Muscle of leg (tissue), 11 donors: Measurements from ENCODE around the gene UBTF. TPM values are rescaled to one million over a fixed set of nuclear protein-coding genes. Genes with fewer than 3 reads are reported as not detected.

Experiments
- DNase-seq: peaks from one replicate; pipeline ENCODE4 v3.0.0; 2013
- H3K27ac ChIP-seq: one replicate; pipeline ENCODE4 v1.5.1; 2013; ENCODE audit warnings: mild to moderate bottlenecking, low read length, control low read depth
- H3K27me3 ChIP-seq: one replicate; pipeline ENCODE4 v1.6.1; 2013; ENCODE audit warnings: low read length; ENCODE audit not compliant: control insufficient read depth, insufficient read depth
- H3K36me3 ChIP-seq: one replicate; pipeline ENCODE4 v1.6.1; 2013; ENCODE audit warnings: low read length; ENCODE audit not compliant: control insufficient read depth, insufficient read depth
- H3K4me1 ChIP-seq: one replicate; pipeline ENCODE4 v1.6.1; 2013; ENCODE audit warnings: low read length; ENCODE audit not compliant: control insufficient read depth, insufficient read depth
- H3K4me3 ChIP-seq: one replicate; pipeline ENCODE4 v1.5.1; 2013; ENCODE audit warnings: low read length, control low read depth
- H3K9me3 ChIP-seq: replicated peaks from 2 replicates; pipeline ENCODE4 v1.6.1; 2013; ENCODE audit warnings: low read depth, low read length; ENCODE audit not compliant: control insufficient read depth
- WGBS: methylation state at CpG from one replicate; pipeline ENCODE4 v1.1.5; 2013; ENCODE audit warnings: missing lambda C conversion rate; ENCODE audit not compliant: insufficient coverage; 5-methylcytosine and 5-hydroxymethylcytosine counted together
- polyA plus RNA-seq, 8 donors: library from polyadenylated mRNA; unstranded; fragments of 120-200 nt; gene quantifications; one replicate each; pipeline versions ENCODE4 v1.2.1 to v1.2.3, GENCODE V29; 2013; ENCODE audit warnings: inconsistent platforms in 1 of 8, low replicate concordance in 1 of 8; ENCODE audit not compliant: insufficient read length in 8 of 8, insufficient read depth in 1 of 8
- total RNA-seq: library from RNA; stranded (reverse); fragments of 120-200 nt; gene quantifications from one replicate; pipeline ENCODE4 v1.2.4, GENCODE V29; 2013

UBTF gene
- total and polyA plus RNA-seq, 9 donors: 54.3 to 88.6 (median 74.2) TPM

- Histone ChIP-seq H3K9me3 (no peaks in the 10 kb centered on the region), H3K4me3 (no peak overlapping the region), H3K27ac (no peak overlapping the region), H3K27me3 (peaks cover 3% of the 10 kb centered on the region), H3K4me1 (peaks cover 2% of the 10 kb centered on the region), H3K36me3 (no peaks in the 10 kb centered on the region)
- WGBS: 89% methylated on average over 5 of the region's 6 CpGs
- DNase-seq: no peak
Observed at GRCh38 chr17:44260296-44260695, 40.8 kb upstream of the UBTF start.

- Histone ChIP-seq H3K4me3 (no peak overlapping the region), H3K9me3 (no peaks in the 10 kb centered on the region), H3K27me3 (peaks cover 3% of the 10 kb centered on the region), H3K4me1 (peaks cover 2% of the 10 kb centered on the region), H3K27ac (no peak overlapping the region), H3K36me3 (no peaks in the 10 kb centered on the region)
- DNase-seq: no peak
- 66% methylated on average over 14 of the region's 17 CpGs for WGBS
Observed at GRCh38 chr17:44258811-44259351, 39.4 kb upstream of the UBTF start.

GRCh38 chr17:44257815-44258760 lies 38.6 kb upstream of the UBTF start:
- Histone ChIP-seq H3K27me3 (peaks cover 3% of the 10 kb centered on the region), H3K27ac (no peak overlapping the region), H3K9me3 (no peaks in the 10 kb centered on the region), H3K4me1 (peaks cover 2% of the 10 kb centered on the region), H3K4me3 (no peak overlapping the region), H3K36me3 (no peaks in the 10 kb centered on the region)
- 75% methylated on average over 19 of the region's 23 CpGs for WGBS
- no peak for DNase-seq

- Histone ChIP-seq H3K36me3 (no peaks in the 10 kb centered on the region), H3K9me3 (no peaks in the 10 kb centered on the region), H3K27me3 (peaks cover 3% of the 10 kb centered on the region), H3K4me1 (no peaks in the 10 kb centered on the region), H3K4me3 (no peak overlapping the region), H3K27ac (no peak overlapping the region)
- DNase-seq: no peak
- WGBS: 53% methylated on average over 2 of the region's 4 CpGs
Observed at GRCh38 chr17:44256671-44257070, 37.2 kb upstream of the UBTF start.

DNA sequence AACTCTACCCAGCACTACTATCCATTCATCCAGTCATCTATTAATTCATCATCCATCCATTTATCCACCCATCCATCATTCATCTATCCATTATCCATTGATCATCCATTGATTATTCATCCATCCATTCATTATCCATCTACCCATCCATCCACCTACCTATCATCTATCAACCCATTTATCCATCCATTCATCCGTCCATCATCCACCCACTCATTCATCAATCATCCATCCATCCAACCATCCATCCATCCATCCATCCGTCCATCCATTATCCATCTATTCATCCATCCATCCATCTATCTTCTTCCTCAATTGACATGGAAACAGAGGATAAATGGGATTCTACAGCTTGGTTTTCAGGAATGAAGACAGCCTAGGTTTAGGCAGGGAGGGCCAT lies 36.4 kb upstream of the UBTF start:
- Histone ChIP-seq H3K9me3 (no peaks in the 10 kb centered on the region), H3K4me3 (no peak overlapping the region), H3K27me3 (peaks cover 3% of the 10 kb centered on the region), H3K36me3 (no peaks in the 10 kb centered on the region), H3K4me1 (no peaks in the 10 kb centered on the region), H3K27ac (no peak overlapping the region)
- DNase-seq: no peak
- WGBS: 83% methylated on average over 1 of the region's 2 CpGs

- no peak overlapping the region for H3K4me3 ChIP-seq
- H3K36me3 ChIP-seq: no peaks in the 10 kb centered on the region
- no peak overlapping the region for H3K27ac ChIP-seq
- no peak for DNase-seq
- peaks cover 3% of the 10 kb centered on the region for H3K27me3 ChIP-seq
- 36% methylated on average over 6 of the region's 10 CpGs for WGBS
- H3K9me3 ChIP-seq: no peaks in the 10 kb centered on the region
- H3K4me1 ChIP-seq: no peaks in the 10 kb centered on the region
Observed at GRCh38 chr17:44254361-44255095, 35.1 kb upstream of the UBTF start.

GRCh38 chr17:44253006-44253405 lies 33.5 kb upstream of the UBTF start:
- WGBS: 55% methylated on average over 2 of the region's 14 CpGs
- H3K27ac ChIP-seq: no peak overlapping the region
- H3K4me3 ChIP-seq: no peak overlapping the region
- no peaks in the 10 kb centered on the region for H3K9me3 ChIP-seq
- H3K4me1 ChIP-seq: peaks cover 4% of the 10 kb centered on the region
- H3K36me3 ChIP-seq: no peaks in the 10 kb centered on the region
- no peak for DNase-seq
- peaks cover 3% of the 10 kb centered on the region for H3K27me3 ChIP-seq

GRCh38 chr17:44251062-44251461 lies 31.6 kb upstream of the UBTF start:
- H3K27ac ChIP-seq: no peak overlapping the region
- H3K4me3 ChIP-seq: no peak overlapping the region
- H3K36me3 ChIP-seq: no peaks in the 10 kb centered on the region
- no peak for DNase-seq
- H3K27me3 ChIP-seq: peaks cover 3% of the 10 kb centered on the region
- WGBS: 87% methylated on average over 12 of the region's 17 CpGs
- H3K4me1 ChIP-seq: peaks cover 20% of the 10 kb centered on the region
- no peaks in the 10 kb centered on the region for H3K9me3 ChIP-seq

DNA sequence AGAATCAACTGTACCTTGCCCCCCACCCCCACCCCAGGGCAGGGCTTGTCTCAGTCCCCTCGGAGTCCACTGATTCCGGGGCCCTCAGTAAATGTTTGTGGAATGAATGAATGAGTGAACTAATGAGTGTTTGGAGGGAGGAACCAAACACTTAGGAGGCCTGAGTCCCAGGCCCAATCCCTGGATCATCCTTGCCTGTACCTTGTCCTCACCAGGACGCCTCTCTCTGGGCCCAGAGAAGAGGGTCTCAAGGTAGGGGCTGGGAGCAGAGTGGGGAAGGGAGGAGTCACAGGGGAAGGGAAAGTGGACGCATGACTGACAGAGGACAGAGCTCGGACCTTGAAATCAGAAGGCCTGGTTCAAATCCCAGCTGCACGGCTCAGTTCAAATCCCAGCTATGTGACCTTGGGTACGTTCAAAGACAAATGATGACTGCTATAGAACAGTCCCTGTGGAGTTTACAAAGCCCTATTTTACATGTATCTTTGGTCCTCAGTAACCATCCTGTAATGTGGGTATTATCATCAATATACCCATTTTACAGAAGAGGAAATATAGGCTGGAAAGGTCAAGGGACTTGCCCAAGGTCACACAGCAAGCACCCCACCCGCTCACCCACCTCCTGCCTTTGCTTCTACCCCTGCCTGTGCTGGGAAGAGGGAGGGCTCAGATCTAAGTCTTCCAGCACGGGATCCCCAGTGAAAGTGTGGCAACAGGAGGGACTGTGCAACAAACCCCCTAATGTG lies 30.2 kb upstream of the UBTF start:
- Histone ChIP-seq H3K27me3 (no peaks in the 10 kb centered on the region), H3K4me1 (peaks cover 20% of the 10 kb centered on the region), H3K27ac (no peak overlapping the region), H3K4me3 (no peak overlapping the region), H3K36me3 (no peaks in the 10 kb centered on the region), H3K9me3 (no peaks in the 10 kb centered on the region)
- no peak for DNase-seq
- 67% methylated on average over 3 of the region's 9 CpGs for WGBS
